ENCODE data around the gene DUOXA1.

Gene DUOXA1

DNA sequence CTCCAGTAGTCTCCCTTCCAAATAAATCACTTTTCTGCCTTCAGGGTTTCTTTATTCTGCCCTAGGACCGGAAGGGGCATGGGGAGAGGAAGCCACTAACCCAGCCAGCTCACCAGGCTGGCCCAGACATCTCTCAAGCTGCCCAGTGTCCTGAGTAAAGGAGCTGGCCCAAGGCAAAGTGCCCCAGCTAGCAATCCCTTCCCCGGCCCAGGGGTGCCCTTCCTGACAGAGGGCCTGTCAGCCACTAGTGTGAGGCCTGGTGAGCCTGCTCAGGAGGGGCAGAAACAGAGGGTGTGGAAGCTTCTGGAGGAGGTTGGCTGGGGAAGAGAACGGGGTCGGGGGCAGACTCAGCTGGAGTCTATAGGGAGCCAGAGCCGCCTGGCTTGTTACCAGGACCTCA, 35.9 kb upstream of the DUOXA1 start:
- Histone ChIP-seq H3K4me2 (ENCODE audit: low read length) (no peak overlapping the region), H3K9ac (ENCODE audit: low read depth, low read length) (no peak overlapping the region), H3K27me3 (ENCODE audit: control insufficient read depth, insufficient read depth, low read length) (no peaks in the 10 kb centered on the region), H3K36me3 (ENCODE audit: insufficient read depth, low read length) (no peaks in the 10 kb centered on the region), H3K9me3 (replicated peaks; ENCODE audit: low read length) (no peaks in the 10 kb centered on the region), H3K4me1 (ENCODE audit: control insufficient read depth, insufficient read depth, low read length) (peaks cover 23% of the 10 kb centered on the region), H3K4me3 (ENCODE audit: low read length) (no peak overlapping the region)

DNA sequence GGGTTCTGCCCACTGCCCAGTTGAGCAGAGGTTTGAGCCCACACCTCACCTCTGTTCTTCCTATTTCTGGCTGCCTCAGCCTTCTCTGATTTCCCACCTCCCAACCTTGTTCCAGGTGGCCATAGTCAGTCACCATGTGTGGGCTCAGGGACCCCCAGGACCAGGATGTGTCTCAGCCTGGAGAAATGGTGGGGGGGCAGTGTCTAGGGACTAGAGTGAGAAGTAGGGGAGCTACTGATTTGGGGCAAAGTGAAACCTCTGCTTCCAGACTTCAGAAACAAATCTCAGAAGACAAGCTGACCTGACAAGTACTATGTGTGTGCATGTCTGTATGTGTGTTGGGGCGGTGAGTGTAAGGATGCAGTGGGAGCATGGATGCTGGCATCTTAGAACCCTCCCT, 35.2 kb upstream of the DUOXA1 start:
- no peak overlapping the region for H3K4me2 ChIP-seq (ENCODE audit: low read length)
- no peak overlapping the region for H3K9ac ChIP-seq (ENCODE audit: low read depth, low read length)
- peaks cover 23% of the 10 kb centered on the region for H3K4me1 ChIP-seq (ENCODE audit: control insufficient read depth, insufficient read depth, low read length)
- H3K36me3 ChIP-seq (ENCODE audit: insufficient read depth, low read length), result no peaks in the 10 kb centered on the region
- no peaks in the 10 kb centered on the region for H3K27me3 ChIP-seq (ENCODE audit: control insufficient read depth, insufficient read depth, low read length)
- no peak overlapping the region for H3K4me3 ChIP-seq (ENCODE audit: low read length)
- H3K9me3 ChIP-seq (replicated peaks; ENCODE audit: low read length), result no peaks in the 10 kb centered on the region

DNA sequence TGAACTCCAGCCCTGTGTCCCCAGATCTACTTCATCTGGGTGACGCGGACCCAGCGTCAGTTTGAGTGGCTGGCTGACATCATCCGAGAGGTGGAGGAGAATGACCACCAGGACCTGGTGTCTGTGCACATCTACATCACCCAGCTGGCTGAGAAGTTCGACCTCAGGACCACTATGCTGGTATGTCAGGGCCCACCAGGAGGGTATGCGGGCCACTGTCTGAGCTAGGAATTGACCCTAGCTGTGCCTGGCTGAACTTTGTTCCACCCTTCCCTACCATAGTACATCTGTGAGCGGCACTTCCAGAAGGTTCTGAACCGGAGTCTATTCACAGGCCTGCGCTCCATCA, 33.8 kb upstream of the DUOXA1 start:
- Histone ChIP-seq H3K4me3 (ENCODE audit: low read length) (no peak overlapping the region), H3K9ac (ENCODE audit: low read depth, low read length) (peak overlapping the region; percentile 28), H3K27me3 (ENCODE audit: control insufficient read depth, insufficient read depth, low read length) (no peaks in the 10 kb centered on the region)

DNA sequence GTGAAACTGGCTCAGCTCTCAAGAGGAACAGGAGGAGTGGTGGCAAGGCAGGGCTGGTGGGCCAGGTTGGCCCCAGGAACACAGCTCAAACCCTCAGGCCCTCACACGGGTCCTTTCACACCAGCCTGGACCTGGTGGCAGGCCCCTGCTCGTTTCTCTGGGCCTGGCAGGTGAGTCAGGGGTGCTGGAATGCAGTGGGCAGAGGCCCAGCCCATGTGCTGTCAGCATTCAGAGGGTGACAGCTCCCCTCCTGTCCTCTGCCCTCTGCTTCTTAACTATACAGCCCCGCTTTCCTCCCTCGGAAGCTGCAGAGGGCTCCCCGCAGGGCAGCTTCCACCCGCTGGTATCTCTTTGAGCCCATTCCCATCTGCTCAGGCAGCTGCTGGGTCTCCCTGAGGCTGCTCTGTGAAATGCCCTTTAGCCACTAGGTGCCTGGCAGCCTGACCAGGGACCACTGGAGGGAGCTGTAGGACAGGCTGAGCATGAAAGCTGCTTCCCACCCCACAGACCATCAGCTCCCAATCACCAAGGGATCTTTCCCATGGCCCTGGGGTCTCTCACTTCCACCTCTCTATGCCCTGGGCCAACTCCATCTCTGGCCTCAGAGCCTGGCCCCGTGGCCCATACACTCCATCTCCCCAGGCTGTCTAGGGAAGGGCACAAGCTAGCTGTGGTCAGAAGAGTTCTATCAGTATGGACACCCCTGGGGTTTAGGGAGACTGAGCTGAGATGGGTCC, 33.3 kb upstream of the DUOXA1 start:
- H3K4me3 ChIP-seq (ENCODE audit: low read length), result no peak overlapping the region
- H3K27me3 ChIP-seq (ENCODE audit: control insufficient read depth, insufficient read depth, low read length), result no peaks in the 10 kb centered on the region
- H3K4me2 ChIP-seq (ENCODE audit: low read length), result peak overlapping the region; percentile 60
- H3K36me3 ChIP-seq (ENCODE audit: insufficient read depth, low read length), result no peaks in the 10 kb centered on the region
- peak overlapping the region; percentile 50 for H3K9ac ChIP-seq (ENCODE audit: low read depth, low read length)
- no peaks in the 10 kb centered on the region for H3K9me3 ChIP-seq (replicated peaks; ENCODE audit: low read length)
- peaks cover 28% of the 10 kb centered on the region for H3K4me1 ChIP-seq (ENCODE audit: control insufficient read depth, insufficient read depth, low read length)

More for the DNA sequence above, 33.8 kb upstream of the DUOXA1 start:
- H3K4me2 ChIP-seq (ENCODE audit: low read length), result peak overlapping the region; percentile 60
- no peaks in the 10 kb centered on the region for H3K36me3 ChIP-seq (ENCODE audit: insufficient read depth, low read length)
- no peaks in the 10 kb centered on the region for H3K9me3 ChIP-seq (replicated peaks; ENCODE audit: low read length)
- H3K4me1 ChIP-seq (ENCODE audit: control insufficient read depth, insufficient read depth, low read length), result peaks cover 23% of the 10 kb centered on the region

DNA sequence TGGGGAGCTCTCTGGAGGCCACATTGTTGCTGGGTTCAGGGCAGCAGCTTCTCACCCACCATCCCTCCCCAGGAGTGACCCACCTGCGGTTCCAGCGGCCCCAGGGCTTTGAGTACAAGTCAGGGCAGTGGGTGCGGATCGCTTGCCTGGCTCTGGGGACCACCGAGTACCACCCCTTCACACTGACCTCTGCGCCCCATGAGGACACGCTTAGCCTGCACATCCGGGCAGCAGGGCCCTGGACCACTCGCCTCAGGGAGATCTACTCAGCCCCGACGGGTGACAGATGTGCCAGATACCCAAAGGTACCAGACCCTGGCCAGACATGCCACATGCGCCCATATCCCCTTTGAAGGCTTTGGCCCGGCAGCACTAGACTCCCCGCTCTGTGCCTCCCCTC, 32.0 kb upstream of the DUOXA1 start:
- no peaks in the 10 kb centered on the region for H3K9me3 ChIP-seq (replicated peaks; ENCODE audit: low read length)
- peaks cover 26% of the 10 kb centered on the region for H3K4me1 ChIP-seq (ENCODE audit: control insufficient read depth, insufficient read depth, low read length)
- no peak overlapping the region for H3K9ac ChIP-seq (ENCODE audit: low read depth, low read length)
- no peak overlapping the region for H3K4me3 ChIP-seq (ENCODE audit: low read length)
- H3K27me3 ChIP-seq (ENCODE audit: control insufficient read depth, insufficient read depth, low read length), result no peaks in the 10 kb centered on the region
- no peak overlapping the region for H3K4me2 ChIP-seq (ENCODE audit: low read length)
- H3K36me3 ChIP-seq (ENCODE audit: insufficient read depth, low read length), result no peaks in the 10 kb centered on the region

DNA sequence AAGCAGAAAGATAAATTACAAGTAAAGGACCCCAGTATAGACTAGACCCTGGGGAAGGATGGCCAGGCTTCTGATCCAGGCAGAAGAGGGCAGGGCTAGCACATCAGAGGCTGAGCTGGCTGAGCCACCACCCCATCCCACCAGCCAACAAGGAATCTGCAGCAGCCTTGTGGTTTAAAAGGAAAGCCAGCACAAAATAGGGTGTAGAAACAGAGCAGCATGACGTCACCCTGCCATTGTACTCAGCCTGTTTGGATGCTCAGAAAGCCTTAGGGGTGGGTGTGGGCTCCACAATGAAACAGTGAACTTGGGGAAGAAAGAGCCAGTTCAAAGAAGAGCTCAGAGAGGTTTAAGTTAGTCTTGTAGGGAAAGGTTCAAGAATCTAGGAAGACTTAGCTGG, 28.3 kb upstream of the DUOXA1 start:
- Histone ChIP-seq H3K4me2 (ENCODE audit: low read length) (no peak overlapping the region), H3K4me3 (ENCODE audit: low read length) (no peak overlapping the region), H3K36me3 (ENCODE audit: insufficient read depth, low read length) (no peaks in the 10 kb centered on the region), H3K27me3 (ENCODE audit: control insufficient read depth, insufficient read depth, low read length) (no peaks in the 10 kb centered on the region), H3K9me3 (replicated peaks; ENCODE audit: low read length) (no peaks in the 10 kb centered on the region), H3K4me1 (ENCODE audit: control insufficient read depth, insufficient read depth, low read length) (peaks cover 16% of the 10 kb centered on the region), H3K9ac (ENCODE audit: low read depth, low read length) (no peak overlapping the region)

DNA sequence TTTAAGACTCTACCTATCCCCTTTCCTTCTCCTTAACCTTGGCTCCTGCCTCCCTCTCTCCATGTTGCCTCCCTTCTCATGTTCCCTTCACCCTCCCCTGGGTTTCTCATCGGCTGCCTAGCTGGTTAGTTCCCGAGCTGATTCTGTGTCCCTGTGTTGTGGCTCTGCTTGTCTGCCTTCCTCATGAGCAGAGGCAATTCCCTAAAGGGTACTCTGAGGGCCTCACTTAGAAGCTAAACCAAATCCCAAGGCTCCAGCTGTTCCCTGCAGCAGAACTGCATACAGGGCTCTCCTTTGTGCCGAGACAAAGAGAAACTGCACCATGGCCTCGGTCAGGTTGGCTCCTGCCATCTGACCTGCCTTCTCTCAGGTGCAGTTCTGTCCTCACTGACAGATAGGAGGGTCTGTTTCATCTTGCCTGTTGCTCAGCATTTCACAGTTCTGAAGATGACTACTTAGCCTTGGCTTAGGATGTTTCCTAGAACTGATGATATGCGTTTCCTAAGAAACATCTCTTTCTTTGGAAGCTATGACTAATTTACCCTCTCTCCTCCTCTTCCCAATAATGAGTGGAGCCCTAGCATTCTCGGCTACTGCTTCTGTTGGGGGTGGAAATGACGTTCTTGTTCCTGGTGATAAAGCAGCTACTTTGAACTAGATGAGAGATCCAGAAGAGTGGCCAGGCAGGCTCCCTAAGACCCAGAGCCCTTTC, 27.2 kb upstream of the DUOXA1 start:
- Histone ChIP-seq H3K4me1 (ENCODE audit: control insufficient read depth, insufficient read depth, low read length) (peaks cover 8% of the 10 kb centered on the region), H3K27me3 (ENCODE audit: control insufficient read depth, insufficient read depth, low read length) (no peaks in the 10 kb centered on the region), H3K36me3 (ENCODE audit: insufficient read depth, low read length) (no peaks in the 10 kb centered on the region), H3K9ac (ENCODE audit: low read depth, low read length) (no peak overlapping the region), H3K4me2 (ENCODE audit: low read length) (no peak overlapping the region), H3K4me3 (ENCODE audit: low read length) (no peak overlapping the region), H3K9me3 (replicated peaks; ENCODE audit: low read length) (no peaks in the 10 kb centered on the region)

DNA sequence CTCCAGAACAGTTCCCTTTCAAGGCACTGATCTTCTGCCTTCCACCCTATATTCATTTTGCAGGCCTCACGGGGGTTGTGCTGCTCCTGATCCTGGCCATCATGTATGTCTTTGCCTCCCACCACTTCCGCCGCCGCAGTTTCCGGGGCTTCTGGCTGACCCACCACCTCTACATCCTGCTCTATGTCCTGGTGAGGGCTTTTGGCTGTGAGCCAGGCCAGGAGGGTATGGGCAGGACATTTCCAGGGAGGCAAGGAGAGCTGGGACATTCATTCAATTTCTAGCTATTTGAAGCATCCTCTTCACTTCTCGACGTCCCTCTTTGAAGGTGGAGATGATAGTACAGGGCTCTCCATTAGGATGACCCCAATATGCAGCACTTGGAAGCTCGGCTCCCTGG, 26.1 kb upstream of the DUOXA1 start:
- Histone ChIP-seq H3K27me3 (ENCODE audit: control insufficient read depth, insufficient read depth, low read length) (no peaks in the 10 kb centered on the region), H3K9ac (ENCODE audit: low read depth, low read length) (no peak overlapping the region), H3K4me1 (ENCODE audit: control insufficient read depth, insufficient read depth, low read length) (peaks cover 8% of the 10 kb centered on the region), H3K36me3 (ENCODE audit: insufficient read depth, low read length) (no peaks in the 10 kb centered on the region), H3K9me3 (replicated peaks; ENCODE audit: low read length) (no peaks in the 10 kb centered on the region), H3K4me3 (ENCODE audit: low read length) (no peak overlapping the region), H3K4me2 (ENCODE audit: low read length) (no peak overlapping the region)

DNA sequence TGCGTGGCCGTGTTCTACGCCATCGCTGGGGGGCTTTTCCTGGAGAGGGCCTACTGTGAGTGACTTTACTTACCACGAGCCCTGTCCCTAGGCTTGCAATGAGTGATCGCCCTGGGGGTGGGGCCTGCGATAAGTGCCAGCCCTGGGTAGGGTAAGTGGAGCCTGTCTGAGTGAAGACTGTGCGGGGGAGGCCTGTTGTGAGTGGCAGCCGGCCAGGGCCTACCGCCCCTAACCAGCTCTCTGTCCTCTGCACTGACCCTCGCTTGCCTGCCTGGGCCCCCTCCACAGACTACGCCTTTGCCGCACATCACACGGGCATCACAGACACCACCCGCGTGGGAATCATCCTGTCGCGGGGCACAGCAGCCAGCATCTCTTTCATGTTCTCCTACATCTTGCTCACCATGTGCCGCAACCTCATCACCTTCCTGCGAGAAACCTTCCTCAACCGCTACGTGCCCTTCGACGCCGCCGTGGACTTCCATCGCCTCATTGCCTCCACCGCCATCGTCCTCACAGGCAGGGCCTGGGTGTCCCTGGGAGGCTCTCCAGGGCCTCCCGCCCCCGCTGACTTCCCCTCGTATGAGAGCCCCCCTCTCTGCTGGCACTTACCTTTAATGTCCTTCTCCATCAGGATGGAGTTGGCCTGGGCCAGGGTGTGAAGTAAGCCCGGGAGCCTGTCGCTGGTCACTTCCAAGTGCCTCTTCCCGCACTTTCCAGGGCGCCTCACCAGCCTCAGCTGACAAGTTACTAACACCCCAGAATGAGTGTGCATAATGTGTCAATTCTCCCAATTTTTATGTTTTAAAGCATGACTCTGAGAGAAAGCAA, 22.5 kb upstream of the DUOXA1 start:
- Histone ChIP-seq H3K9ac (ENCODE audit: low read depth, low read length) (no peak overlapping the region), H3K9me3 (replicated peaks; ENCODE audit: low read length) (no peaks in the 10 kb centered on the region), H3K27me3 (ENCODE audit: control insufficient read depth, insufficient read depth, low read length) (no peaks in the 10 kb centered on the region), H3K36me3 (ENCODE audit: insufficient read depth, low read length) (no peaks in the 10 kb centered on the region), H3K4me1 (ENCODE audit: control insufficient read depth, insufficient read depth, low read length) (peaks cover 13% of the 10 kb centered on the region), H3K4me3 (ENCODE audit: low read length) (no peak overlapping the region), H3K4me2 (ENCODE audit: low read length) (no peak overlapping the region)

DNA sequence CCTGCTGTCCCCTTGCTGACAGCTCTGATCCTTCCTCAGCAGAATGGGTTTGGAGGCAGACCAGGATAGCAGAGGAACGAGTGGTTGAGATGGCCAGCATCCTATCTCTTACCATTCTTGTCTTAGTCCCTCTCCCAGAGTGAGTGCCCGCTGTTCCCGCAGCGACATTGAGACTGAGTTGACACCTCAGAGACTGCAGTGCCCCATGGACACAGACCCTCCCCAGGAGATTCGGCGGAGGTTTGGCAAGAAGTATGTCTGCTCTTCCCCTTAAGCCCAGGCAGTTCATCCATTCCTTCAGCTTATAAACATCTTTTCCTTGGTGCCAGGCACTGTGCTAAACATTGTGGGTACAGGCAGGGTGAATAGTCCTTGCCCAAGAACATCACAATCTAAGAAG, 21.3 kb upstream of the DUOXA1 start:
- H3K9ac ChIP-seq (ENCODE audit: low read depth, low read length), result no peak overlapping the region
- no peak overlapping the region for H3K4me2 ChIP-seq (ENCODE audit: low read length)
- no peaks in the 10 kb centered on the region for H3K9me3 ChIP-seq (replicated peaks; ENCODE audit: low read length)
- H3K4me3 ChIP-seq (ENCODE audit: low read length), result no peak overlapping the region
- no peaks in the 10 kb centered on the region for H3K27me3 ChIP-seq (ENCODE audit: control insufficient read depth, insufficient read depth, low read length)
- H3K4me1 ChIP-seq (ENCODE audit: control insufficient read depth, insufficient read depth, low read length), result peaks cover 13% of the 10 kb centered on the region
- H3K36me3 ChIP-seq (ENCODE audit: insufficient read depth, low read length), result no peaks in the 10 kb centered on the region

DNA sequence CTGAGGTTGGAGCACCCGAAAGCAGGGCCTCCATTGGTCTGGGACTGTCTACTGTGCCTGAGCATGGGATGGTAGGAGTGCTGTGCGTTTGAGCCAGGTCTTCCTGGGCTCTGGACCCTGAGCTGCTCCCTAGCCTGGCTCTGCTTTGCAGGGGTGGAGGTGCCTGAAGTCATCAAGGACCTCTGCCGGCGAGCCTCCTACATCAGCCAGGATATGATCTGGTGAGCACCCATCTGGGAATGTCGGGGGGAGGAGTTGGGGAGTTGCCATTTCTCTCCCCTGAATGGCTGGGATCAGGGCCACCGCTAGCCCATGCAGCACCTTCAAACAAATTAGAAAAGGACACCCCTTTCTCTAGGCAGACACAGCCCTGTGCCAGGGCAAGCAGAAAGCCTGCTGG, 20.8 kb upstream of the DUOXA1 start:
- peaks cover 13% of the 10 kb centered on the region for H3K4me1 ChIP-seq (ENCODE audit: control insufficient read depth, insufficient read depth, low read length)

More for the DNA sequence above, 20.8 kb upstream of the DUOXA1 start:
- no peak overlapping the region for H3K4me3 ChIP-seq (ENCODE audit: low read length)
- no peaks in the 10 kb centered on the region for H3K9me3 ChIP-seq (replicated peaks; ENCODE audit: low read length)
- H3K27me3 ChIP-seq (ENCODE audit: control insufficient read depth, insufficient read depth, low read length), result no peaks in the 10 kb centered on the region
- no peak overlapping the region for H3K4me2 ChIP-seq (ENCODE audit: low read length)
- H3K9ac ChIP-seq (ENCODE audit: low read depth, low read length), result no peak overlapping the region
- no peaks in the 10 kb centered on the region for H3K36me3 ChIP-seq (ENCODE audit: insufficient read depth, low read length)
